ENCODE results near the gene THSD4. TPM values are rescaled to one million over a fixed set of nuclear protein-coding genes. Genes with fewer than 3 reads are reported as not detected.

The THSD4 gene
- total and polyA plus RNA-seq, 7 donors = 0.21 to 3.1 (median 1.8) TPM

GRCh38 chr15:71329497-71330260 lies 214.4 kb downstream of the THSD4 start:
- intact Hi-C loops (cut with DNase I) = loop anchor here (5.0 kb wide), 2 partner anchors 207 to 212 kb away; partner anchors contain the start of gene THSD4 (in 1 of the 2)
- TF ChIP-seq CTCF (IDR thresholded peaks at IDR 0.05) = no peak
- Histone ChIP-seq H3K27ac (peak overlapping the region; percentile 68), H3K9me3 (no peaks in the 10 kb centered on the region), H3K4me3 (no peak overlapping the region), H3K27me3 (ENCODE audit: insufficient read depth in 3 of 3, low read length in 2 of 3) (no peaks in the 10 kb centered on the region), H3K4me1 (peaks cover 36% of the 10 kb centered on the region), H3K36me3 (ENCODE audit: insufficient read depth in 1 of 2, low read depth in 1 of 2) (no peaks in the 10 kb centered on the region)
- peak; percentile 31 to 76 for DNase-seq
- peak; percentile 95 to 98 (median 96) for ATAC-seq
- 45 to 55% (median 51%) methylated on average over 14 of the region's 14 CpGs for WGBS, 3 donors

DNA sequence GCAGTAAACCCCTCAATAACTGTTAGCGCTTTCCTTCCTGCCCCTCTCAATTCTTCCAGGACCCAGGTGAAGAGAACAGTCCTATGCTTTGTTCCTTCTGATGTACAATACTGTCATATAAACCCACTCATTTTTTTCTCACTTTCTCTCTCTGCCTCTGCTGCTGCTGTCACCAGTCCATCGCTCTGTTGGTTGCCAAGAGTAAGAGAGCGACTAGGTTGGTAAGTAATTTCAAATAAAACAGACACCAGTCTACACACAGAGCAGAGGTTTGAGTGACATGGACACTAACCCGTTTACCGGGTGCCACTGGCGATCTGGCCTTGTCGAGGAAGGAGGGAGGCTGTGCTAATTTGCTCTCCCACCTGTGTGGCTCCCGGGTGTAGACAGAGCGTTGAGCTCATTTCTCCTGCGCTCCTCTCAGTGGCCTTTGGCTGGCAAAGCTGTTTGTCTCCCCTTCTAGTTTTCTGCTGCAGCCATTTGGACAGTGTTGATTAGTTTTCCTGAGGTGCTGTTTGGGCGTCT lies 215.4 kb downstream of the THSD4 start:
- no peaks in the 10 kb centered on the region for H3K9me3 ChIP-seq
- no peaks in the 10 kb centered on the region for H3K27me3 ChIP-seq (ENCODE audit: insufficient read depth in 3 of 3, low read length in 2 of 3)
- TF ChIP-seq CTCF (IDR thresholded peaks at IDR 0.05) = no peak
- H3K4me1 ChIP-seq = peaks cover 36% of the 10 kb centered on the region
- no peak overlapping the region for H3K27ac ChIP-seq
- no peak for ATAC-seq
- DNase-seq = no peak
- no peaks in the 10 kb centered on the region for H3K36me3 ChIP-seq (ENCODE audit: insufficient read depth in 1 of 2, low read depth in 1 of 2)
- WGBS, 3 donors = 79 to 85% (median 83%) methylated on average over 11 of the region's 11 CpGs
- intact Hi-C loops (cut with DNase I) = loop anchor here in 1 of 2 donors (5.0 kb wide), 1 partner anchor 213 kb away; the partner anchor contains the start of gene THSD4
- no peak overlapping the region for H3K4me3 ChIP-seq

DNA sequence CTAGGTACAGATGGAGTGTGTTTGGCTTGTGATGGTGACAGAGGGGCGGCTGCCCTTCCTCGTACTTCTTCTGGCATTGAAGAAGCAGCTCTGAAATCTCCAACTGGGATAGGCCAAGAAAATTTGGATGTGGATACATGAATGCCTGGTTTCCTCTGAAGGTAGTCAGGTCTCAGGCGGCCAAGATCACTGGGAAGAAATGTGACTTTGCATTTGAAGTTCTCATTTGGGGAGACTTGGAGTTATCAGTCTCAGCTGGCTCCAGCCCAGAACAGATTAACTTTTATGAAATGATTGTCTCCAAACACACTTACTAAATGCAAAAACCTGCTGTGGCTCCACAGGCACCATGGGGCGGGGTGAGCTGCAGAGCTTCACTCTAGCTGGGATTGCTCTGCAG lies 215.9 kb downstream of the THSD4 start:
- Histone ChIP-seq H3K27me3 (ENCODE audit: insufficient read depth in 3 of 3, low read length in 2 of 3) (no peaks in the 10 kb centered on the region), H3K9me3 (no peaks in the 10 kb centered on the region), H3K27ac (no peak overlapping the region), H3K4me3 (no peak overlapping the region), H3K4me1 (peaks cover 36% of the 10 kb centered on the region), H3K36me3 (ENCODE audit: insufficient read depth in 1 of 2, low read depth in 1 of 2) (no peaks in the 10 kb centered on the region)
- TF ChIP-seq CTCF (IDR thresholded peaks at IDR 0.05) = no peak
- WGBS, 3 donors = 73 to 86% (median 80%) methylated on average over 4 of the region's 4 CpGs
- DNase-seq (no peak), ATAC-seq (no peak)
- intact Hi-C loops (cut with DNase I) = loop anchor here in 1 of 2 donors (5.0 kb wide), 1 partner anchor 214 kb away; the partner anchor contains the start of gene THSD4

DNA sequence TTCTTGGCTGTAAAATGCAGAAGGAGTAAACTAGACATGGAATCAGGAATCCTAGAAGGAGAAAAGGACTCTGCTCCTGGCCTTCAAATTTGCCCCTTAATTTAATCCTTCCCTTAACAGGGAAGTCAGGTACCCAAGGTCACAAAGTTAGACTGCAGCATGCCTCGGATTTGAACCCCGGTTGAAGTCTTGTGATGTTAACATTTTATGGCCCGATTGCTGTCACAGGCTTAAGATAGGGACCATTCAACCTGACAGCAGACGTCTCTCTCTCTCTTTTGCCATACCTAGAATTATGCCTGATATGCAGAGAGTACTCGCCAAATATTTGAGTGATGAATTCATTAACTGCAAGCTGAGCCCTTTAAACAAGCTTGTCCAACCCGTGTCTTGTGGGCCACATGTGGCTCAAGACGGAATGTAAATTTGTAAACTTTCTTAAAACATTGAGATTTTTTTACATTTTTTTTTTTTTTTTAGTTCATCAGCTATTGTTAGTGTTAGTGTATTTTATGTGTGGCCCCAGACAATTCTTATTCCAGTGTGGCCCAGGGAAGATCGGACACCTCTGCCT lies 217.2 kb downstream of the THSD4 start:
- Histone ChIP-seq H3K36me3 (ENCODE audit: insufficient read depth in 1 of 2, low read depth in 1 of 2) (no peaks in the 10 kb centered on the region), H3K27ac (no peak overlapping the region), H3K4me1 (peaks cover 36% of the 10 kb centered on the region), H3K27me3 (ENCODE audit: insufficient read depth in 3 of 3, low read length in 2 of 3) (no peaks in the 10 kb centered on the region), H3K4me3 (no peak overlapping the region), H3K9me3 (no peaks in the 10 kb centered on the region)
- no peak for TF ChIP-seq CTCF (IDR thresholded peaks at IDR 0.05)
- intact Hi-C loops (cut with DNase I) = loop anchor here in 1 of 2 donors (5.0 kb wide), 1 partner anchor 215 kb away; the partner anchor contains the start of gene THSD4
- no peak for DNase-seq
- ATAC-seq = peak in 3 of 4 donors; percentile 14 to 54 (median 44)
- WGBS, 3 donors = 39 to 48% (median 40%) methylated on average over 8 of the region's 8 CpGs
